ENCODE data around the gene ANKRD13C. TPM values are rescaled to one million over a fixed set of nuclear protein-coding genes. Genes with fewer than 3 reads are reported as not detected.

The ANKRD13C gene
- total RNA-seq, 6 experiments from 2014 or later, result 16.1 to 19.8 (median 19.1) TPM

GRCh38 chr1:70336050-70336449, 18.5 kb downstream of the ANKRD13C start:
- Mint-ChIP-seq H3K27ac (no peak overlapping the region), H3K4me3 (no peak overlapping the region), H3K9me3 (no peaks in the 10 kb centered on the region), H3K4me1 (ENCODE audit: low read depth) (peaks cover 18% of the 10 kb centered on the region), H3K36me3 (ENCODE audit: low read depth) (peaks cover 22% of the 10 kb centered on the region), H3K27me3 (ENCODE audit: insufficient read depth) (no peaks in the 10 kb centered on the region)
- DNase-seq, result no peak
- TF ChIP-seq CTCF (IDR thresholded peaks at IDR 0.05), result no peak

- no peak overlapping the region for H3K4me3 Mint-ChIP-seq
- no peaks in the 10 kb centered on the region for H3K9me3 Mint-ChIP-seq
- no peak for TF ChIP-seq CTCF (IDR thresholded peaks at IDR 0.05)
- H3K36me3 Mint-ChIP-seq (ENCODE audit: low read depth), result peaks cover 20% of the 10 kb centered on the region
- no peaks in the 10 kb centered on the region for H3K27me3 Mint-ChIP-seq (ENCODE audit: insufficient read depth)
- no peak overlapping the region for H3K27ac Mint-ChIP-seq
- peaks cover 24% of the 10 kb centered on the region for H3K4me1 Mint-ChIP-seq (ENCODE audit: low read depth)
- no peak for DNase-seq
These were observed 20.1 kb downstream of the ANKRD13C start for GRCh38 chr1:70334436-70334835.

GRCh38 chr1:70333245-70333644, 21.3 kb downstream of the ANKRD13C start:
- Mint-ChIP-seq H3K4me1 (ENCODE audit: low read depth) (peaks cover 24% of the 10 kb centered on the region), H3K27me3 (ENCODE audit: insufficient read depth) (no peaks in the 10 kb centered on the region), H3K4me3 (no peak overlapping the region), H3K36me3 (ENCODE audit: low read depth) (peaks cover 13% of the 10 kb centered on the region; the same call in 1 of the 2 replicates), H3K27ac (no peak overlapping the region), H3K9me3 (no peaks in the 10 kb centered on the region)
- TF ChIP-seq CTCF (IDR thresholded peaks at IDR 0.05), result no peak
- DNase-seq, result no peak

- no peak for TF ChIP-seq CTCF (IDR thresholded peaks at IDR 0.05)
- H3K27me3 Mint-ChIP-seq (ENCODE audit: insufficient read depth), result no peaks in the 10 kb centered on the region
- H3K9me3 Mint-ChIP-seq, result no peaks in the 10 kb centered on the region
- peaks cover 32% of the 10 kb centered on the region for H3K4me1 Mint-ChIP-seq (ENCODE audit: low read depth)
- DNase-seq, result peak; percentile 3
- no peak overlapping the region for H3K27ac Mint-ChIP-seq
- H3K36me3 Mint-ChIP-seq (ENCODE audit: low read depth), result peaks cover 11% of the 10 kb centered on the region; the same call in 1 of the 2 replicates
- no peak overlapping the region for H3K4me3 Mint-ChIP-seq
These were observed 22.6 kb downstream of the ANKRD13C start for GRCh38 chr1:70331962-70332361.

- no peak for DNase-seq
- peaks cover 22% of the 10 kb centered on the region for H3K4me1 Mint-ChIP-seq (ENCODE audit: low read depth)
- TF ChIP-seq CTCF (IDR thresholded peaks at IDR 0.05), result no peak
- H3K27ac Mint-ChIP-seq, result no peak overlapping the region
- H3K9me3 Mint-ChIP-seq, result no peaks in the 10 kb centered on the region
- peaks cover 15% of the 10 kb centered on the region for H3K36me3 Mint-ChIP-seq (ENCODE audit: low read depth)
- no peak overlapping the region for H3K4me3 Mint-ChIP-seq
- no peaks in the 10 kb centered on the region for H3K27me3 Mint-ChIP-seq (ENCODE audit: insufficient read depth)
These were observed 27.0 kb downstream of the ANKRD13C start for GRCh38 chr1:70327306-70328076.

All from HFFc6 (cell line).